ENCODE measurements around the gene GNAL.

DNA sequence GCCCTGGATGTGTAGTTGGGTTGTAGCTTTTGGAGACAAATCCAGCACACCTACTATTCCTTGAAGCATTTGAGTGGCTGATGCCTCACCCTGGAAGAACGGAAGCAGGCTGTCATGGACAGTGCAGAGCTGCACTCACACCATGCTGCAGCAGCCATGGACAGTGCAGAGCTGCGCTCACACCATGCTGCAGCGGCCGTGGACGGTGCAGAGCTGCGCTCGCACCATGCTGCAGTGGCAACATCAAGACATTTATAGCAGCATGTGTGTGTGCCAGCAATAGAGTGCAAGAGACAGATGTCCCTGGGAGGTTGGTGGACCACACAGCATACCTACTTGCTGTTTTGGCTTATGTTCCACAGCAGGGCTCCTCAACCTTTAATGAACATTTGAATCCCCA, 30.6 kb downstream of the GNAL start:
- TF ChIP-seq ZBTB7A (tag by site-specific recombination; IDR thresholded peaks at IDR 0.05; ENCODE audit: low read depth) = no peak
- TF ChIP-seq ZFP37 (tag by site-specific recombination; IDR thresholded peaks at IDR 0.05) = no peak
- TF ChIP-seq, protein P1, sequence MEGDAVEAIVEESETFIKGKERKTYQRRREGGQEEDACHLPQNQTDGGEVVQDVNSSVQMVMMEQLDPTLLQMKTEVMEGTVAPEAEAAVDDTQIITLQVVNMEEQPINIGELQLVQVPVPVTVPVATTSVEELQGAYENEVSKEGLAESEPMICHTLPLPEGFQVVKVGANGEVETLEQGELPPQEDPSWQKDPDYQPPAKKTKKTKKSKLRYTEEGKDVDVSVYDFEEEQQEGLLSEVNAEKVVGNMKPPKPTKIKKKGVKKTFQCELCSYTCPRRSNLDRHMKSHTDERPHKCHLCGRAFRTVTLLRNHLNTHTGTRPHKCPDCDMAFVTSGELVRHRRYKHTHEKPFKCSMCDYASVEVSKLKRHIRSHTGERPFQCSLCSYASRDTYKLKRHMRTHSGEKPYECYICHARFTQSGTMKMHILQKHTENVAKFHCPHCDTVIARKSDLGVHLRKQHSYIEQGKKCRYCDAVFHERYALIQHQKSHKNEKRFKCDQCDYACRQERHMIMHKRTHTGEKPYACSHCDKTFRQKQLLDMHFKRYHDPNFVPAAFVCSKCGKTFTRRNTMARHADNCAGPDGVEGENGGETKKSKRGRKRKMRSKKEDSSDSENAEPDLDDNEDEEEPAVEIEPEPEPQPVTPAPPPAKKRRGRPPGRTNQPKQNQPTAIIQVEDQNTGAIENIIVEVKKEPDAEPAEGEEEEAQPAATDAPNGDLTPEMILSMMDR (tag by site-specific recombination; IDR thresholded peaks at IDR 0.05) = no peak
- TF ChIP-seq ZNF184 (tag by site-specific recombination; IDR thresholded peaks at IDR 0.05) = no peak
- TF ChIP-seq, protein P2, sequence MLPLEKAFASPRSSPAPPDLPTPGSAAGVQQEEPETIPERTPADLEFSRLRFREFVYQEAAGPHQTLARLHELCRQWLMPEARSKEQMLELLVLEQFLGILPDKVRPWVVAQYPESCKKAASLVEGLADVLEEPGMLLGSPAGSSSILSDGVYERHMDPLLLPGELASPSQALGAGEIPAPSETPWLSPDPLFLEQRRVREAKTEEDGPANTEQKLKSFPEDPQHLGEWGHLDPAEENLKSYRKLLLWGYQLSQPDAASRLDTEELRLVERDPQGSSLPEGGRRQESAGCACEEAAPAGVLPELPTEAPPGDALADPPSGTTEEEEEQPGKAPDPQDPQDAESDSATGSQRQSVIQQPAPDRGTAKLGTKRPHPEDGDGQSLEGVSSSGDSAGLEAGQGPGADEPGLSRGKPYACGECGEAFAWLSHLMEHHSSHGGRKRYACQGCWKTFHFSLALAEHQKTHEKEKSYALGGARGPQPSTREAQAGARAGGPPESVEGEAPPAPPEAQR (tag by site-specific recombination; IDR thresholded peaks at IDR 0.05) = no peak
- no peak for TF ChIP-seq REPIN1 (tag by site-specific recombination; IDR thresholded peaks at IDR 0.05; ENCODE audit: low read depth)
- TF ChIP-seq ZNF274 (IDR thresholded peaks at IDR 0.05; ENCODE audit: low read length) = no peak
- no peak for TF ChIP-seq ZNF274 (tag by site-specific recombination; IDR thresholded peaks at IDR 0.05; ENCODE audit: borderline replicate concordance)

Measured in HEK293 (cell line).